H9 (cell line): ENCODE data around the gene SPTBN5. TPM values are rescaled to one million over a fixed set of nuclear protein-coding genes. Genes with fewer than 3 reads are reported as not detected.

Source experiments
- DNase-seq: peaks from one replicate; pipeline ENCODE4 v3.0.0-alpha.2; 2017
- H2AFZ ChIP-seq: one replicate; pipeline ENCODE4 v1.6.1; 2013; ENCODE audit warnings: mild to moderate bottlenecking, low read length, control low read depth, moderate library complexity
- H2AK5ac ChIP-seq: 2 replicates; pipeline ENCODE4 v1.6.1; 2013; ENCODE audit warnings: low read length, control low read depth, mixed read lengths; ENCODE audit not compliant: insufficient read length
- H2BK120ac ChIP-seq: one replicate; pipeline ENCODE4 v1.6.1; 2013; ENCODE audit warnings: low read depth, mild to moderate bottlenecking, low read length, control low read depth, inconsistent platforms; ENCODE audit not compliant: poor library complexity, severe bottlenecking
- H2BK12ac ChIP-seq: 2 replicates; pipeline ENCODE4 v1.6.1; 2013; ENCODE audit warnings: low read length, control low read depth, mixed read lengths, low read depth; ENCODE audit not compliant: insufficient read length
- H2BK15ac ChIP-seq: 2 replicates; pipeline ENCODE4 v1.6.1; 2013; ENCODE audit warnings: low read depth, low read length, control low read depth
- H2BK20ac ChIP-seq: one replicate; pipeline ENCODE4 v1.6.1; 2013; ENCODE audit warnings: low read depth, mild to moderate bottlenecking, low read length, control low read depth, inconsistent platforms; ENCODE audit not compliant: poor library complexity, severe bottlenecking
- H2BK5ac ChIP-seq: 2 replicates; pipeline ENCODE4 v1.6.1; 2013; ENCODE audit warnings: low read length, control low read depth, mixed read lengths; ENCODE audit not compliant: insufficient read length
- H3K14ac ChIP-seq: 2 replicates; pipeline ENCODE4 v1.6.1; 2013; ENCODE audit warnings: low read length, control low read depth; ENCODE audit not compliant: insufficient read depth
- H3K18ac ChIP-seq: 2 replicates; pipeline ENCODE4 v1.6.1; 2013; ENCODE audit warnings: low read depth, mild to moderate bottlenecking, mixed read lengths, low read length, control low read depth; ENCODE audit not compliant: insufficient read length
- H3K23ac ChIP-seq: 2 replicates; pipeline ENCODE4 v1.6.1; 2013; ENCODE audit warnings: low read length, control low read depth, mixed read lengths, low read depth; ENCODE audit not compliant: insufficient read length
- H3K23me2 ChIP-seq: 2 replicates; pipeline ENCODE4 v1.6.1; 2013; ENCODE audit warnings: low read depth, mild to moderate bottlenecking, mixed read lengths, low read length, control low read depth; ENCODE audit not compliant: insufficient read length, poor library complexity, severe bottlenecking
- H3K27ac ChIP-seq: 2 replicates; pipeline ENCODE4 v1.5.1; 2013; ENCODE audit warnings: low read length, control low read depth, mixed read lengths, low read depth; ENCODE audit not compliant: insufficient read length
- H3K27me3 ChIP-seq: 2 replicates; pipeline ENCODE4 v1.6.1; 2013; ENCODE audit warnings: low read length, control low read depth, inconsistent platforms; ENCODE audit not compliant: insufficient read depth
- H3K4ac ChIP-seq: 2 replicates; pipeline ENCODE4 v1.6.1; 2013; ENCODE audit warnings: low read depth, mild to moderate bottlenecking, control low read depth, inconsistent platforms, low read length, moderate library complexity
- H3K4me1 ChIP-seq: 2 replicates; pipeline ENCODE4 v1.6.1; 2013; ENCODE audit warnings: low read length, control low read depth, inconsistent platforms; ENCODE audit not compliant: insufficient read depth
- H3K4me2 ChIP-seq: 2 replicates; pipeline ENCODE4 v1.6.1; 2013; ENCODE audit warnings: low read length, control low read depth, mixed read lengths; ENCODE audit not compliant: insufficient read length, insufficient read depth
- H3K56ac ChIP-seq: 2 replicates; pipeline ENCODE4 v1.6.1; 2013; ENCODE audit warnings: low read depth, mild to moderate bottlenecking, mixed read lengths, low read length, control low read depth; ENCODE audit not compliant: insufficient read length
- H3K79me1 ChIP-seq: 2 replicates; pipeline ENCODE4 v1.6.1; 2013; ENCODE audit warnings: low read depth, mild to moderate bottlenecking, moderate library complexity, low read length, control low read depth, inconsistent platforms; ENCODE audit not compliant: insufficient read depth, poor library complexity, severe bottlenecking
- H3K79me2 ChIP-seq: 2 replicates; pipeline ENCODE4 v1.6.1; 2013; ENCODE audit warnings: low read length, control low read depth, inconsistent platforms; ENCODE audit not compliant: insufficient read depth
- H3K9ac ChIP-seq: 2 replicates; pipeline ENCODE4 v1.6.1; 2013; ENCODE audit warnings: low read length, control low read depth, mixed read lengths; ENCODE audit not compliant: insufficient read length; ENCODE audit errors: extremely low read depth
- H3K9me3 ChIP-seq: one replicate; pipeline ENCODE4 v1.6.1; 2013; ENCODE audit warnings: low read depth, low read length, inconsistent platforms; ENCODE audit not compliant: control insufficient read depth
- H3T11ph ChIP-seq: one replicate; pipeline ENCODE4 v1.6.1; 2013; ENCODE audit warnings: mild to moderate bottlenecking, low read length, control low read depth, inconsistent platforms
- H4K20me1 ChIP-seq: one replicate; pipeline ENCODE4 v1.6.1; 2013; ENCODE audit not compliant: control insufficient read depth, insufficient read length, insufficient read depth
- H4K5ac ChIP-seq: 2 replicates; pipeline ENCODE4 v1.6.1; 2013; ENCODE audit warnings: low read depth, mild to moderate bottlenecking, mixed read lengths, low read length, control low read depth; ENCODE audit not compliant: insufficient read length
- H4K8ac ChIP-seq: replicated peaks from 2 replicates; pipeline ENCODE4 v1.6.1; 2013; ENCODE audit warnings: low read length, control low read depth, mixed read lengths, low read depth; ENCODE audit not compliant: insufficient read length
- H4K91ac ChIP-seq: 2 replicates; pipeline ENCODE4 v1.6.1; 2013; ENCODE audit warnings: low read depth, mild to moderate bottlenecking, moderate library complexity, mixed read lengths, low read length, control low read depth; ENCODE audit not compliant: insufficient read length
- H3K27ac Mint-ChIP-seq, 3 experiments: 2 replicates in 2 of 3; 3 replicates in 1 of 3; pipeline ENCODE4 v1.8.0; 2020 to 2021; ENCODE audit warnings: mixed read lengths in 3 of 3, mild to moderate bottlenecking in 1 of 3, moderate library complexity in 1 of 3
- H3K27me3 Mint-ChIP-seq: 2 replicates; pipeline ENCODE4 v1.8.0; 2021; ENCODE audit warnings: low read depth, mild to moderate bottlenecking, moderate library complexity, mixed read lengths
- H3K36me3 Mint-ChIP-seq, 3 experiments: 2 replicates in 2 of 3; 3 replicates in 1 of 3; pipeline ENCODE4 v1.8.0; 2020 to 2021; ENCODE audit warnings: low read depth in 3 of 3, mixed read lengths in 3 of 3; ENCODE audit not compliant: insufficient read depth in 1 of 3
- H3K4me1 Mint-ChIP-seq, 2 experiments: 2 replicates each; pipeline ENCODE4 v1.8.0; 2020; ENCODE audit warnings: mixed read lengths in 2 of 2
- H3K4me3 Mint-ChIP-seq, 2 experiments: 2 replicates in 1 of 2; 3 replicates in 1 of 2; pipeline ENCODE4 v1.8.0; 2020 to 2021; ENCODE audit warnings: mild to moderate bottlenecking in 2 of 2, mixed read lengths in 2 of 2, moderate library complexity in 1 of 2
- H3K9me3 Mint-ChIP-seq, 2 experiments: 2 replicates in 1 of 2; 3 replicates in 1 of 2; pipeline ENCODE4 v1.8.0; 2020; ENCODE audit warnings: mild to moderate bottlenecking in 2 of 2, mixed read lengths in 2 of 2, moderate library complexity in 1 of 2
- CTCF ChIP-seq: fragments of 200-600 bp; sonication (generic); conservative IDR thresholded peaks from 3 replicates; pipeline ENCODE4 v1.8.0; 2021; ENCODE audit warnings: antibody characterized with exemption, mild to moderate bottlenecking
- WGBS: extraction: QIAGEN DNeasy Blood & Tissue Kit; methylation state at CpG from one replicate; pipeline ENCODE4 v1.1.7; 2013; ENCODE audit warnings: missing lambda C conversion rate, low lambda C conversion rate, mixed read lengths; ENCODE audit not compliant: insufficient read length; ENCODE audit errors: extremely low coverage; 5-methylcytosine and 5-hydroxymethylcytosine counted together
- total RNA-seq: library from RNA; stranded (reverse); gene quantifications from 2 replicates; pipeline ENCODE4 v1.2.1, GENCODE V29; 2021

The SPTBN5 gene
- total RNA-seq, 1 experiment from 2014 or later = 0.90 TPM

GRCh38 chr15:41851755-41852370 lies 42.0 kb downstream of the SPTBN5 start:
- no CpG with 5 or more reads among the region's 8 CpGs for WGBS
- Histone ChIP-seq H3K79me2 (no peaks in the 10 kb centered on the region), H3K27me3 (no peaks in the 10 kb centered on the region), H4K20me1 (no peaks in the 10 kb centered on the region), H3K14ac (no peak overlapping the region), H3K4me1 (no peaks in the 10 kb centered on the region), H3K18ac (no peak overlapping the region), H2AK5ac (no peak overlapping the region), H3K4me2 (no peak overlapping the region), H3T11ph (no peak overlapping the region), H2BK15ac (no peak overlapping the region), H2BK12ac (no peak overlapping the region), H2AFZ (no peak overlapping the region), H2BK120ac (no peak overlapping the region), H4K5ac (no peak overlapping the region), H3K23me2 (peaks cover 3% of the 10 kb centered on the region), H3K23ac (no peak overlapping the region), H3K4ac (no peak overlapping the region), H2BK20ac (no peak overlapping the region), H3K9ac (no peak overlapping the region), H4K91ac (no peak overlapping the region), H3K27ac (no peak overlapping the region), H4K8ac (no peak overlapping the region), H2BK5ac (no peak overlapping the region), H3K79me1 (no peaks in the 10 kb centered on the region), H3K9me3 (no peaks in the 10 kb centered on the region), H3K56ac (no peak overlapping the region)
- peaks cover 3% of the 10 kb centered on the region for H3K27me3 Mint-ChIP-seq
- no peak for DNase-seq
- H3K4me3 Mint-ChIP-seq = no peak overlapping the region
- peaks cover 8 to 16% of the 10 kb centered on the region in 2 experiments for H3K4me1 Mint-ChIP-seq
- H3K9me3 Mint-ChIP-seq = no peaks in the 10 kb centered on the region
- no peak for TF ChIP-seq CTCF
- no peak overlapping the region for H3K27ac Mint-ChIP-seq
- peaks cover 1 to 17% (median 13%) of the 10 kb centered on the region in 3 experiments; a peak in 6 of 7 replicates for H3K36me3 Mint-ChIP-seq
